ENCODE results near the gene THAP7.

DNA sequence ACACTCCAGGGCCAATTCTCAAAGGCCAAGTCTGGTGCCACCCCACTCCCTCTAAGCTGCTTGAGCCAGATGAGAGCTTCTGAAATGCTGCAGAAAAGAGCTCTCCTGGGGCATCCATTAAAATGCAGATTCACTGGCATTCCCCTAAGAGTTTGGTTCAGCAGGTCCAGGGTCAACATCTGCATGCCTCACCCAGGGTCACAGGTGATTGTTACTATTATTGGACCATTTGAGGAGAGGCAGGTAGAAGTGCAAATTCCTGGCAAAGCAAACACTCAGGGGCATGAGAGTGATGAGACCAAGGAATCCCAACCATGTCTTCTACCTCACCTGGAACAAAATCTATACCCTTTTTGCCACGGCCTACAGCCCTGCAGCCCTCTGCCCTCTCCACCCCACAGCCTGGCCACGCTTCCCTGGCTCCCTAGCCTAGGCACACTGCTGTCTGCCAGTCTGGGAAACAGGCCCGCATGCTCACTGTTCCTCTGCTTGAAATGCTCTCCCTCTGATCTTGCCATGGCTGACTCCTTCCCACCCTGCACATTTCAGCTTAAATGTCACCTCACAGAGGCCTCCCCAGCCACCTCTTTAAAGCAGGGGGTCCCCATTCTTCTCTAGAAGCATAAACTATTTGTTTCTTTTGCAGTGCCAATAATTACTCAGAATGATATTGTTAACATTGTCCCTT, 8.7 kb upstream of the THAP7 start:
- TF ChIP-seq YY1 (IDR thresholded peaks at IDR 0.05; ENCODE audit: insufficient read depth, insufficient read length) (no peak), SUZ12 (IDR thresholded peaks at IDR 0.05; ENCODE audit: extremely low read depth, insufficient read depth, insufficient read length) (no peak), ZNF274 (IDR thresholded peaks at IDR 0.05; ENCODE audit: low read depth, low read length) (no peak)
